Osteoblast (primary cell): ENCODE measurements around the gene CCDC91. TPM values are rescaled to one million over a fixed set of nuclear protein-coding genes. Genes with fewer than 3 reads are reported as not detected.

Experiments used
- DNase-seq: peaks from one replicate; pipeline ENCODE4 v3.0.0; 2011; ENCODE audit warnings: low spot score, mixed read lengths; ENCODE audit not compliant: insufficient read length; ENCODE audit errors: missing footprints
- H2AFZ ChIP-seq: 2 replicates; pipeline ENCODE4 v1.6.0; 2011; ENCODE audit warnings: mild to moderate bottlenecking, low read length
- H3K27ac ChIP-seq: 2 replicates; pipeline ENCODE4 v1.5.1; 2011; ENCODE audit warnings: mild to moderate bottlenecking, low read depth, low read length, moderate library complexity
- H3K27me3 ChIP-seq: 2 replicates; pipeline ENCODE4 v1.6.0; 2012; ENCODE audit warnings: mild to moderate bottlenecking, control low read depth, inconsistent platforms, low read length, moderate library complexity; ENCODE audit not compliant: insufficient read depth
- H3K36me3 ChIP-seq: 2 replicates; pipeline ENCODE4 v1.5.1; 2011; ENCODE audit warnings: mild to moderate bottlenecking, low read length, control low read depth, moderate library complexity; ENCODE audit not compliant: insufficient read depth
- H3K4me1 ChIP-seq: 2 replicates; pipeline ENCODE4 v1.5.1; 2011; ENCODE audit warnings: mild to moderate bottlenecking, low read length, control low read depth, moderate library complexity; ENCODE audit not compliant: insufficient read depth
- H3K4me2 ChIP-seq: 2 replicates; pipeline ENCODE4 v1.6.0; 2011; ENCODE audit warnings: mild to moderate bottlenecking, low read length; ENCODE audit not compliant: insufficient read depth
- H3K4me3 ChIP-seq: fragments of 200-600 bp; sonication (generic); 3 replicates; pipeline ENCODE4 v1.5.1; 2012; ENCODE audit warnings: mild to moderate bottlenecking, low read length, inconsistent platforms; ENCODE audit not compliant: insufficient read depth
- H3K79me2 ChIP-seq: 2 replicates; pipeline ENCODE4 v1.6.0; 2012; ENCODE audit warnings: mild to moderate bottlenecking, low read length, control low read depth, inconsistent platforms; ENCODE audit not compliant: insufficient read depth
- H3K9me3 ChIP-seq: 2 replicates; pipeline ENCODE4 v1.5.1; 2011; ENCODE audit warnings: low read depth, low read length, control low read depth
- H4K20me1 ChIP-seq: 2 replicates; pipeline ENCODE4 v1.6.0; 2012; ENCODE audit warnings: mild to moderate bottlenecking, low read length, control low read depth; ENCODE audit not compliant: insufficient read depth
- CTCF ChIP-seq: IDR thresholded peaks from 2 replicates; pipeline ENCODE4 v1.5.1; 2011; ENCODE audit warnings: mild to moderate bottlenecking, low read depth, low read length, moderate library complexity; ENCODE audit errors: extremely low read depth
- total RNA-seq: library from RNA; depleted of rRNA; stranded (reverse); fragments of >200 nt; gene quantifications from 2 replicates; pipeline ENCODE4 v1.2.3, GENCODE V29; 2012

The CCDC91 gene
- total RNA-seq, 1 donor, result 36.2 TPM

- no peaks in the 10 kb centered on the region for H3K27me3 ChIP-seq
- H2AFZ ChIP-seq, result no peak overlapping the region
- H3K27ac ChIP-seq, result no peak overlapping the region
- peaks cover 3% of the 10 kb centered on the region for H4K20me1 ChIP-seq
- H3K79me2 ChIP-seq, result no peaks in the 10 kb centered on the region
- DNase-seq, result no peak
- no peaks in the 10 kb centered on the region for H3K9me3 ChIP-seq
- H3K4me1 ChIP-seq, result peaks cover 5% of the 10 kb centered on the region
- H3K4me2 ChIP-seq, result no peak overlapping the region
- no peak overlapping the region for H3K4me3 ChIP-seq
- H3K36me3 ChIP-seq, result no peaks in the 10 kb centered on the region
- no peak for TF ChIP-seq CTCF
Observed at GRCh38 chr12:28343713-28344112, 153.5 kb downstream of the CCDC91 start.

GRCh38 chr12:28346567-28346966 lies 156.3 kb downstream of the CCDC91 start:
- no peak overlapping the region for H3K4me3 ChIP-seq
- no peak for DNase-seq
- H3K4me1 ChIP-seq, result no peaks in the 10 kb centered on the region
- no peak overlapping the region for H3K27ac ChIP-seq
- no peaks in the 10 kb centered on the region for H3K9me3 ChIP-seq
- H3K79me2 ChIP-seq, result no peaks in the 10 kb centered on the region
- TF ChIP-seq CTCF, result no peak
- H3K36me3 ChIP-seq, result no peaks in the 10 kb centered on the region
- H3K4me2 ChIP-seq, result no peak overlapping the region
- H4K20me1 ChIP-seq, result no peaks in the 10 kb centered on the region
- no peak overlapping the region for H2AFZ ChIP-seq
- no peaks in the 10 kb centered on the region for H3K27me3 ChIP-seq

GRCh38 chr12:28349196-28349595 lies 158.9 kb downstream of the CCDC91 start:
- no peak for TF ChIP-seq CTCF

GRCh38 chr12:28350502-28350901 lies 160.2 kb downstream of the CCDC91 start:
- no peaks in the 10 kb centered on the region for H4K20me1 ChIP-seq
- no peaks in the 10 kb centered on the region for H3K36me3 ChIP-seq
- H3K27me3 ChIP-seq, result no peaks in the 10 kb centered on the region
- no peak for DNase-seq
- no peaks in the 10 kb centered on the region for H3K4me1 ChIP-seq
- H3K4me2 ChIP-seq, result no peak overlapping the region
- no peak overlapping the region for H2AFZ ChIP-seq
- no peak for TF ChIP-seq CTCF
- H3K4me3 ChIP-seq, result no peak overlapping the region
- peaks cover 3% of the 10 kb centered on the region for H3K9me3 ChIP-seq
- H3K27ac ChIP-seq, result no peak overlapping the region
- H3K79me2 ChIP-seq, result no peaks in the 10 kb centered on the region

More at GRCh38 chr12:28349196-28349595, 158.9 kb downstream of the CCDC91 start:
- no peak overlapping the region for H2AFZ ChIP-seq
- H3K4me3 ChIP-seq, result no peak overlapping the region
- DNase-seq, result no peak
- H3K9me3 ChIP-seq, result peaks cover 3% of the 10 kb centered on the region
- H3K79me2 ChIP-seq, result no peaks in the 10 kb centered on the region
- no peak overlapping the region for H3K4me2 ChIP-seq
- no peaks in the 10 kb centered on the region for H3K36me3 ChIP-seq
- no peak overlapping the region for H3K27ac ChIP-seq
- H4K20me1 ChIP-seq, result no peaks in the 10 kb centered on the region
- H3K4me1 ChIP-seq, result no peaks in the 10 kb centered on the region
- no peaks in the 10 kb centered on the region for H3K27me3 ChIP-seq
